ENCODE data around the gene OR52E8.
A peak's percentile ranks its signal among the peaks of the same experiment; 100 is the strongest.

The OR52E8 gene

DNA sequence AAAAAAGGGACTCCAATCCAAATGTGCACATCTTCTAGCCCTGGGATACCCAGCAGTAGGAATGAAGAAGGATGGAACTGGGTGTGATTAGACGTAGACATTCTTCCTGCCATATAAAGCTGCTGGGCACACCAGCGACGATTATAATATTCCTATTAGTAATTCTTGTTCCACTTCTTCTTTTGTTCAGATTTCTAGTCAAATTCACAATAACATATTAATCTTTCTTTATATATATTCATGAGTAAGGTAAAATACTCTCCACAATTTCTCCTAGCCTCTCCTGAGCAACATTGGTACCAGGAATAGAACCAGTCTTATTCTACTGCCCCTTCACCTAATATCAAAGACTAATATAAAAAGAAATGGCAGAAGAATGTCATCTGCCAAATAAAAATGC, at the start of gene OR52E8:
OR52E8 (minus strand) TSS at position 101 of the 400 bp plus-strand sequence; CDS start at position 101, 0 bp downstream.
- no peak for DNase-seq

DNA sequence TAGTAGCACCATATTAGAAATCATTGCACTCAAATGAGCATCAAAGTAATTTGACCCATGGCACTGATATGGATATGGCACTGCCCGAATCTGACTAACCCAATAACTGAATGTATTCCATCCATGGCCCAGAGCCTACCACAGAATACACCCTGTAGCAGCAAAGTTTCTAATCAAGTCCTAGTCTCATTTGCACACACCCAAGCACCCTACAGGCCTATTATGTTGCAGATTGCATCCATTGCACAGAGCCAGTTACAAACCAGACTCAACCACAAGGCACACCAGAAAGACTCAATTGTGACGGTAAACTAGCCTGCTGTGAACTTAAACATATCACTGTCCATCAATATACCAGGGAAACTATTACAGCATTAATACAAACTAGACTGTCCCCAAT, 42.0 kb upstream of the OR52E8 start:
- no peak for DNase-seq

DNA sequence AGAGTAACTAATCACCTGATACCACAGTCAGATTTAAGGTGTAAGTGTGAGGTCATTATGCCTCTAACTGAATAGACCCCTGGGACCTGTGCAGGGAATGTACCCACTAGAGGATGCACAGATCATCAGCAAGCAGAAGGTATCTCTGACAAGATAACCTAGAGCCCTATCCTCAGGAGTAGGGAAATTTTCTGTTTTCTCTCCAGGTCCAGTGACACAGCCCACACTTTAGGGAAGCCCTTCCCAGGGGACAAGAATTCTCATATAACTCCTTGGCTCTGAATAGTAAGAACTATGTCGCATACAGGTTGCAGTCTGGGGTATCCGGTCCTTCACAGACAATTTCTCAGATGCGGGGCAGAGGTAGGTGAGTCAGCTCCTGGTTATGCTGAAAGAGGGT, 35.4 kb upstream of the OR52E8 start, which contains the start of gene OR52E5:
OR52E5 (plus strand) TSS at position 301 of the 400 bp plus-strand sequence. CDS start 7,569 bp downstream, outside the sequence.
- DNase-seq, result no peak

DNA sequence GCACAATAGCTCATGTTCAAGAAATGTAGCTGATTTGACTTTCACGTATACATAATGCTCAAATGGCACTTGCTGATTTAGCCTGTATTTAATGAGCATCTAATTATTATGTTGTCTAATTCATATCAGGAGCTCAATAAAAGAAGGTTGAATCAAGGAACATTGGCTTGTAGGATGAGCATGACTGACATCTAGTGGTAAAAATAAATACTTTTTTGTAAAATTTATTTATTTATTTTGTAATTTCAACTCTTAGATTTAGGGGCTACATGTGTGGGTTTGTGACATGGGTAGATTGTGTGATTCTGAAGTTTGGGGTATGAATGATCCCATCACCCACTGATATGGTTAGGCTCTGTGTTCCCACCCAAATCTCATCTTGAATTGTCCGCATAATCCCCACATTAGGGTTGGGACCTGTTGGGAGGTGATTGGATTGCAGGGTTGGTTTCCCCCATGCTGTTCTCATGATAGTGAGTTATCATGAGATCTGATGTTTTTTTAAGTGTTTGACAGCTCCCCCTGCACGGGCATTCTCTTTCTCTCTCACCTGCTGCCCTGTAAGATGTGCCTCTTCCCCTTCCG, 33.8 kb upstream of the OR52E8 start:
- no peak for DNase-seq

DNA sequence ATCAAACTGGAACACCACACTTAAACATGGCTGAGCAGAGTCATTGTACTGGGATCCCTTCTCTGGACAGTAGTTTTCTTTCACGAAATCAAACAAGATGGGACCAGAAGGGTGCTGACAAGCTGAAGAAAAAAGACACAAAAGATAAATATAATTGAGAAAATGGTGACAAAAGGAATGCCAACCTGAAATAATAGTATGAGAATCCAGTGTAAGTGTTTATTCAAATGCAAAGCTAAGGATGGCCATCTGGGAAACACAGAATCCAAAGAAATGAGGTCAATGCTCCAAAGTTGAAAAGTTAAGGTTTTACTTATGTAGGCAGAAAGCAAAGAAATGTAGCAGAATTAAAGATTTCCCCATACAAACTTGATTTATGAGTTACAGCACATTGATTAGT, 30.2 kb upstream of the OR52E8 start:
- no peak for DNase-seq

DNA sequence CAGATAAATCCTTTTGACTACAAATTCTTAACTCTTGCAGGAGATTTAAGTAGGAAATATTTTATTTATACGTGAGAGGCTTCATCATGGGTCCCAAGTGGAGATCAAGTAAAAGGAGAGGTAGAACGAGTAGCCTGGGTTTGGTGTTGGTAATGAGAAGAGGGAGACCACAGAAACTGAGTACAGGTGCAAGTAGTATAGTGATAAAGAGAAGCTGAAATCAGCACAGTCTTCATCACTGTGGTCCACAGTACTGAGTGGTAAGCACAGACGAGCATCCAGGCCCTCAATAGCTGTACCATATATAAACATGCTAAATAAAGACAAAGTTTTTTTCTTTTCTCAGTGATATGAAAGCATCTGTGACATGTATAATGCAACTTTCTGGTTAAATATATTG, 29.7 kb upstream of the OR52E8 start:
- no peak for DNase-seq

DNA sequence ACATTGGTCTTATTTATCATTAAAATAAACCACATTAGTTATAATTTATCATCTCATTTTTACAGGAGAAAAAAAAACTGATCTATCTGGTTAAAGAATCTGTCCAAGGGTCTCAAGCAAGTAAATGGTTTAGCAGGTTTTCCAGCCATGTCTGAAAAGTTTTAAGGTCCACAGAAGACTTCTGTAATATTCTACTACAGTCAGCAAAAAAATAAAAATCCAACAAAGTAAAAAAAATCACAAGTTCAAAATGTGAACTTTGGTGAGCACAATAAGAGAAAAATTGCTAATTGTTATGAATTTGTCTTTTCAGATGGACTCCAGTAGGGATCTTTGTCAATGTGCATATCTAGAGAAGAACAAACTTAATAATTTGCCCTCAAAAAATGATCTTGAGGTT, 24.3 kb upstream of the OR52E8 start:
- no peak for DNase-seq

DNA sequence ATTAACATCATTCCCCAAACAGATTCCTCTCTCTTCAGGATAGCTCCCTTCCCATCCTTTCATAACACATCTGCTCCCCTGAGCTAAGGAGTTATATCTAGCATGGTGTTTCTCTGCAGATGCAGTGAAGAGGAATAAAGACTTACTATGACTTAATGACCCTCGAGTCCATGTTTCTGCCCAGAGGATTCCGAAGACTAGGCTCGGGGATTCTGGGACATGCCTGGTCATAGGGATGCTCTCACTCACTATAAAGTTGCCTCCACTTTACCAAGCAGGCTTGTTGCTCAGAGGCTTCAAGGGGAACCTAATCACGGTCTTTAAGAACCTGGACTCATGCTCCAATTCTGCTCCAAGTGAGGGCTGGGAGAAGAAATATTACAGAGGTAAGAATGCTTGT, 22.8 kb upstream of the OR52E8 start, which contains the start of gene OR52E4:
OR52E4 (plus strand) TSS at position 301 of the 400 bp plus-strand sequence. CDS start 3,664 bp downstream, outside the sequence.
- DNase-seq, result no peak

DNA sequence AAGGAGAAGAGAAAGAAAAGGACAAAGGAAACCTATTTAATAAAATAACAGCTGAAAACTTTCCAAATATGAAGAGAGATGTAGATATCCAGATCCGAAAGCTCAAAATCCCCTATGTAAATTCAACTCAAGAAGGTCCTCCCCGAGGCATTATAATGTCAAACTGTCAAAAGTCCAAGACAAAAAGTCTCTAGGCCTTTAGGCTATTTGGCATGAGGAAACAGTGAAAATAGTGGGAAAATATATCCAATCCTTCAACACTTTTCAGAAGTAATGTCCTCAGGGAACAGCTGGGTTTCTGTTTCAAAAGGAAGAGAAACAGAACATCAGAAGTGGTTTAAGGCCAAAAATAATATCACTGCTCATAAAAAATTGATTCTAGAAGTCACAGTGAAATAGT, 21.1 kb upstream of the OR52E8 start:
- DNase-seq, result no peak

DNA sequence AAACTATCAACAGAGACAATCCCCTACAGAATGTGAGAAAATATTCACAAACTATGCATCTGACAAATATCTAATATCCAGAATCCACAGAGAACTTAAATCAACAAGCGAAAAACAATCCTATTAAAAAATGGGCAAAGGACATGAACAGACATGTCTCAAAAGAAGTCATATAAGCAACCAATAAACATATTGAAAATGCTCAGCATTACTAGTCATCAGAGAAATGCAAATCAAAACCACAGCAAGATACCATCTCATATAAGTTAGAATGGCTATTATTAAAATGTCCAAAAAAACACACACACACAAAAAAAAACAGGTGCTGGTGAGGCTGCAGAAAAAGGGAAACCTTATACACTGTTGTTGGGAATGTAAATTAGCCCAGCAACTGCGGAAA, 8.3 kb upstream of the OR52E8 start:
- DNase-seq, result no peak

DNA sequence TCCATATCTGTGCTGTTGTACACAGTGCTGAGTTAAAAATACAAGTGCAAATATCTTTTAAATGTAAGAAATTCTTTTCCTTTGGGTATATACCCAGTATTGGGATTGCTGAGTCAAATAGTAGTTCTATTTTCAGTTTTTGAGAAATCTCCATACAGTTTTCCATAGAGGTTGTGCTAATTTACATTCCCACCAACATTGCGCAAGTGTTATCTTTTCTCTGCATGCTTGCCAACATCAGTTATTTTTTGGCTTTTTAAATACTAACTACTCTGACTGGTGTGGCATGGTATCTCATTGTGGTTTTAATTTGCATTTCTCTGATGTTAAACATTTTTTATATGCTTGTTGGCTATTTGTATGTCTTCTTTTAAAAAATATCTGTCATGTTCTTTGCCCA, 6.5 kb downstream of the OR52E8 start:
- DNase-seq, result no peak

DNA sequence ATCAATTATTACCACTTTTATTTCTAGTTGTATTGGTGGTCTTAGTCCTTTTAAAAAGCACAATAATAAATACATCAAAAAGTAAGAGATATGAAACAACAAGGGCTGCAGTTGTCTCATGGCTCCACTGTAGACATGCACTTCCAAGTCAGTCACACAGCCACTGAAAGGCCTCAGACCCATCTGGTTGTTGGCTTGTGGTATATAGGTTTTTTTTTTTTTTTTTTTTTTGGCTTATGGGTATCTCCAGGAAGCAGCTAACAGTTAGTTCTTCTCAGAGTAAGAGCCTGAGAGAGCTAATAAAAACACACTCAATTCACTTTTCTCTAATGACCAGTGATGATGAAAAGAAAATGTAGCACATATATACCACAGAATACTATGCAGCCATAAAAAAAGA, 9.8 kb downstream of the OR52E8 start:
- DNase-seq, result peak; percentile 12

DNA sequence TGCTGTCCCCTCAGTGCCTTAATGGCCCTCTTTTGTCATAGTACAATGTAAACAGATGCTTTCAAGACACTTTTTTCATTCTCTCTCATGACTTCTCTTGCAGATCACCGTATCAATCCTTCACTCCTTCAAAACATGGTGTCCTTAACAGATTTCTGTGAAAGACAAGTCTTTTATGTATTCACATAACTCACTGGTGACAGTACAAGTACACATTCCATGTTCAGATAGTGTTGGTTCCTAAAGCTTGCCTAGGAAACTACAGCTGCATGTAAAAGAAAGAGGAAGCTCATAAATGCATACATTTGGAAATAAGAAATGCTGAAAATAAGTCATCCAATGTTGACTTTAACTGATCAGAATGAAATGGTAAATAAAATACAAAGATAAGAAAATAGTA, 10.8 kb downstream of the OR52E8 start:
- DNase-seq, result no peak

DNA sequence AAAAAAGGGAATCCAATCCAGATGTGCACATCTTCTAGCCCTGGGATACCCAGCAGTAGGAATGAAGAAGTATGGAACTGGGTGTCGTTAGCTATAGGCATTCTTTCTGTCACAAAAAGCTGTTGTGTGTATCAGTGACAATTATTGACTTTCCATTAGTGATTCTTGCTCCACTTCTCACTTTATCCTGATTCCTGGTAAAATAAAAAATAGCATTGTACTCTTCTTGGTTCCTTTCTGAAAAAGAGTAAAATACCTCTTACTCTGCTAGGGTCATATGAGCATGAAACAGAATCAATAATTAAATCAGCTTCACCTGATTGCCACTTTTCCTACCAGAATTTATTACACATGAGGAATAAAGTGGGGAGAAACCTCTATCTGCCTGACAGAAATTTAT, 15.7 kb downstream of the OR52E8 start, which contains the start of gene OR52E6:
OR52E6 (minus strand) TSS at position 101 of the 400 bp plus-strand sequence; CDS start at position 101, 0 bp downstream.
- no peak for DNase-seq

DNA sequence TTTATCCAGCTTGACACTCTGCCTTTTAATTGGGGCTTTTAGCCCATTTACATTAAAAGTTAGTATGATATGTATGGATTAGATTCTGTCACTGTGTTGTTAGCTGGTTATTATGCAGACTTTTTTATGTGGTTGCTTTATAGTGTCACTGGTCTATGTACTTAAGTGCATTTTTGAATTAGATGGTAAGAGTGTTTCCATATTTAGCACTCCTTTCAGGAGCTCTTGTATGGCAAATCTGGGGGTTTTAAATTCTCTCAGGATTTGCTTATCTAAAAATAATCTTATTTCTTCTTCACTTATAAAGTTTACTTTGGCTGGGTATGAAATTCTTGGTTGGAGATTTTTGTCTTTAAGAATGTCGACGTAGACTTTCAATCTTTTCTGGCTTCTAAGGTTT, 19.8 kb downstream of the OR52E8 start:
- no peak for DNase-seq

DNA sequence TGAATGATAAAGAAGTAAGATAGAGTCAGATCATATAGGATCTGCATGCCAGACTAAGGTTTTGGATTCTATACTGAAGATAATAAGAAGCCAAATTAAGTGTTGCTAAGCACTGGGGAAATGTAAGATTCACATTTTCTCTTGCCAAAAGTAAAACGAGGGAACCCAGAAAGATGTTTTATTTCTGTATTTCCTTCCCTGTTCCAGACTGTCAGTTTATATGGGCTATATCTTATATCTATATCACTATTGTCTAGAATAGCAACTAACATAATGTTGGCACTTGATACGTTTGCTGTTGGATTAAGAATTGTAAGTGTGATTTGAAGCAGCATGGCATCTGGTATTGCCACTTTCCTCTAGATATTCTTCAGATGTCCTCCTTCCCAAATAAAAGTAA, 24.0 kb downstream of the OR52E8 start:
- DNase-seq, result no peak

DNA sequence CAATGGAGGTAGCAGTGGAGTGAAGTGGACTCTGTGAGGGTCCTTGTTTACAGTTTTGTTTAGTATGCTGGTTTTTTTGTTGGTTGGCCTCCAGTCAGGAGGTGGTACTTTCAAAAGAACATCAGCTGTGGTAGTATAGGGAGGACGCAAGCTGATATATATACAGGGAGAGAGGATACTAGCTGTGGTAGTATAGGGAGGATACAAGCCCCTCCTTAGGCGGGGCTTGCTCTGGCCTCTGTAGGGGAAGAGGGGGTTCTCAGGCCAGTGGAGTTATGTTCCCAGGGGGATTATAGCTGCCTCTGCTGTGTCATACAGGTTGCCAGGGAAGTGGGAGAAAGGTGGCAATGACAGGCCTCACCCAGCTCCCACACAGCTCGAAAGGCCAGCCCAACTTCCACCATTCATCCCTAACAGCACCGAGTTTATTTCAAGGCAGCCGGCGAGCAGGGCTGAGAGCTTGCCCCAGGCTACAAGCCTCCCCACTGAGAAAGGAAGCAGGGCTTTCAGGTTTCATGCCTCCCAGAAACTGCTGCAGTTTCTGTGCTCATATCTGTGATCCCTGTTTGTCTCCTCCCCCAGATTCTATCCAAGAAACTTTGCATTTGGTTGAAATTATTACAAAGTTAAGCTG, 26.2 kb downstream of the OR52E8 start:
- DNase-seq, result no peak

DNA sequence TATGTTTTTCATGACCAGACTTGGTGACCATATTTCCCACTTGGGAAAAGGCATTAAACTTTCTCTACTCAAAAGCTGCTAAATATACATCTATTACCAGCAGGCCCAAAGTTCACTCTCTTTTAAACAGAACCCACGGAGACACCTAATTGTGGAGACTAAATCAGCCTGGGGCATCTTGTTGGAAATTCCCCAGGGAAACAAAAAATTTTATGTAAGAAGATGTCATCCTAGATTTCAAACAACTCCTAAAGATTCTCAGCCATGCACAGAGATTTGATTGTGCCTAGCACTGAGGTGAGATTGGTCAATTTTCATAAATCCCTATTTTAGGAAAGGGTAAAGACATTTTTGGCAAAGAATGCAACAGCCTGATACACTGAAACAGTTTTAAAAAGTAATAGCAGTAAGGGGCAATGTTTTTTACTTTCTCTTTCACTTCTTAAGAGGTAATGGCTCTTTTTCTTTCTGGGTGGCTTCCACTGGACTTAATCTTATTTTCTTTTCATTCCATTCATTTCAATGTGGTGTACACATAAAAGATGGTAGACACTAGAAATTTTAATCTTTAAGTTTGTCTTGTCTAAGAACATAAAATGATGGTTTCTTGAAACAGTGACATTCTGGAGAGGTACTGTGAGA, 39.1 kb downstream of the OR52E8 start:
- no peak for DNase-seq

DNA sequence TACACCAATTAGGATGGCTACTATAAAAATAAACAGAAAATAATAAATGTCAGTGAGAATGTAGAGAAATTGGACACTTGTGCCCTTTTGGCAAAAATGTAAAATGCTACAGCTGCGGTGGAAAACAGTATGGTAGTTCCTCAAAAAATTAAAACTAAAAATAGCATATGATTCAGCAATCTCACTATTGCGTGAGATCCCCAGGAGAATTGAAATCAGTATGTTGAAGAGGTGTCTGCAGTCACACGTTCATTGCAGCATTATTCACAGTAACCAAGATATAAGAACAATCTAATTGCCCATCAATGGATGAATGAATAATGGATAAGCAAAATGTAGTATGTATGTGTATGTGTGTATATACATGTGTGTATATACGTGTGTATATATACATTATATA, 42.0 kb downstream of the OR52E8 start:
- peak; percentile 27 for DNase-seq

DNA sequence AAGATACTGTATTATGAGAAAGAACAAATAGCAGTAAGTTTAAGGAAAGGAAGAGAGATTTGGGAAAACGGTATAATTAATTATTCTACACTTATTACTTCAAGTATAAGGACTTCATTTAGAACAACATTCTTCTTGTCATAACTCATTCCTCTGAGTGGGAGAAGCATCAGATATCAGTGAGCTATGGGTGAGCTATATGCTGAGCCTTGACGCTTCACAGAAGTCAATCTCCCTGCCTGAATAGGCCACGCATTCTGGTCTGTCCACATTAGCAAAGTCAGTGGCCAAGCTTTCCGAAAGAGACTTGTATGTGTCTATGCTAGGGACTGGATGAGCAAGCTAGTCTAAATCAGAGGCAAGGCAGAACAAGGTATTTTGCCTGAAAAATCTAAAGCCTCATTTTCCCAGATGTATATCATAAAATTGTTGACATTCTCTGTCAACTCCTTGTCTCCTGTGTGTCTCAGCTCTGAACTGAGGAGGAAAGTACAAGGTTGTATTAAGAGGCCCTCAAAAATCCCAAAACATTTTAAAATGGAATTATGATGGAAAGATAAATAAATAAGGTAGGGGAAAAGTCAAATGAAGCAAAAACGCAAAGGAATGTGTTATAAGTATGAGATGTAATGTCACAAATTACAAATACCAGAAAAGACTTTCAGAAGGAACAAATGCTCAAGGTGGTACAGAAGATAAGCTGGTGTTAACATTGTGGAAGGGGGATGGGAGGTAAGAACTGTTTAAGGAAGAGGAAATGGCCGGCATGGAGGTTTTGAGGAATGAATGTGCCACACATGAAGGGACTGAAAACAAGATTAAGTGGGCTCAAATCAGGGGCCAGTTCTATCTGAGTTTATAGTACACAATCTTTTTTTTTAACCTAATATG, 47.3 kb downstream of the OR52E8 start:
- peak; percentile 47 for DNase-seq

DNA sequence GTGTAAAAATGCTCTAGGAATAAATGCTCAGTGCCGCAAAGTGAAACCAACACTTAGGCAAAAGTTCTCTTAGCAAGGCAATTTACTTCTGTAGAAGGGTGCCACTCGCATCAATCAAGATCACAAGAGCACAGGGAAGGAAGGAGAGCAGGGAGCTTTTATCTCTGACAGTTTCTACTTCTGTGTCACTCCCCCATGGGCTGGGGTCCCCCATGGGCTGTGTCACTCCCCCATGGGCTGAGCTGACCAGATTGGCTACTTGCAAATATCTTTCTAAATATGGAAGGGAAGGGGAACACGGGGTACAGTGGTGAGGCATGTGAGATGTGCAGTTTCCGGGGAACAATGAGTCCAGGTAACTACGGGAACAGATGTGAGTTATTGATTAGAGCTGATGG, 48.4 kb downstream of the OR52E8 start:
- peak; percentile 4 for DNase-seq

DNA sequence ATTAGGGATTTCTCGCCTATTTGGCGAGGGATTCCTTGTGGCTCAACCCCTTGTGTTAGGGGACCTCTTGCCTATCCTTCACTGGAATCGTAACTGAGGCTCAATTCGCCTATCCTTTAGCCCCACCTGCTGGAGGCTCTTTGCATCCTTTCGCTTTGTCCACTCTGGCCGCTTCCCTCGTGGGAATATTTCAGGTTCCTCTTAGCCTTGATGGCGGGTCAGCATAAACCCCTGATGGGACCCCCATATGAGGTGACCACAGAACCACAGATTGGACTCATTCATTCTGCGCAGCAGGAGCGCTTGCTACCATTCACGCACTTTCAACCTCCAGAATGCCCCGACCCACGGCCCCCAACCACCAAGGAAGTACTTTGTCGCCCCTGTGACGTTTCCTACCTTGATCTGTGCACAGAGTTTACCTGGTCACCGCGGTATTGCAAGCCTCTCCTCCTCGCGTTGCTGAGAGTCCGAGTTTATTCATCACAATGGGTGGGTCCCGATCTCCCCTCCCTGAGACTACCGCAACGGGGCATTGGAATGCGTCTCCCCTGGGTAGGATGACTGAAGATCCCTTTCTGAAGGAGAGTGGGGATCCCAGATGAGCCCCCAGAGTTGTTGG, 48.9 kb downstream of the OR52E8 start, which contains the start of gene OR52N2:
OR52N2 (plus strand) TSS at position 425 of the 622 bp plus-strand sequence. CDS start 11,412 bp downstream, outside the sequence.
- peak; percentile 63 for DNase-seq

Measured in GDM1 (cell line).